Upper lobe of left lung (tissue), 6 donors: ENCODE measurements around the gene INMT. TPM values are rescaled to one million over a fixed set of nuclear protein-coding genes. Genes with fewer than 3 reads are reported as not detected.
A peak's percentile ranks its signal among the peaks of the same experiment; 100 is the strongest.

ENCODE experiments used
- ATAC-seq, 2 donors: fragments of 200-7000 bp; cut with Tn5 transposase; one replicate each; pipeline ENCODE4 v1.9.1; 2022; ENCODE audit warnings: mild to moderate bottlenecking in 2 of 2, moderate library complexity in 2 of 2; ENCODE audit not compliant: low FRiP score in 2 of 2
- DNase-seq, 2 donors: peaks; one replicate each; pipeline ENCODE4 v3.0.0-alpha.2; 2019 to 2020
- H3K27ac ChIP-seq, 4 donors: fragments of 200-600 bp; sonication (generic); one replicate each; pipeline ENCODE4 v1.5.1; 2016 to 2019
- H3K27me3 ChIP-seq, 4 donors: fragments of 200-600 bp; sonication (generic); one replicate each; pipeline ENCODE4 v1.5.1; 2017 to 2019
- H3K36me3 ChIP-seq, 4 donors: fragments of 200-600 bp; sonication (generic); one replicate each; pipeline ENCODE4 v1.5.1; 2016 to 2019
- H3K4me1 ChIP-seq, 4 donors: fragments of 200-600 bp; sonication (generic); one replicate each; pipeline ENCODE4 v1.5.1; 2018 to 2019
- H3K4me3 ChIP-seq, 4 donors: fragments of 200-600 bp; sonication (generic); one replicate each; pipeline ENCODE4 v1.5.1; 2017 to 2019; ENCODE audit warnings: mild to moderate bottlenecking in 2 of 4, moderate library complexity in 1 of 4
- H3K9me3 ChIP-seq, 4 donors: fragments of 200-600 bp; sonication (generic); one replicate each; pipeline ENCODE4 v1.5.1; 2018 to 2019
- EP300 ChIP-seq, 4 donors: sonication (generic); formaldehyde crosslinking; IDR thresholded peaks; one replicate each; pipeline ENCODE4 v1.5.1; 2017; ENCODE audit warnings: antibody characterized with exemption in 4 of 4, control low read depth in 2 of 4
- POLR2A ChIP-seq, 4 donors: fragments of 450-650 bp; IDR thresholded peaks; one replicate each; pipeline ENCODE4 v1.5.1; 2016 to 2017; ENCODE audit warnings: antibody characterized with exemption in 4 of 4, mild to moderate bottlenecking in 2 of 4
- POLR2AphosphoS5 ChIP-seq, 2 donors: sonication (generic); formaldehyde crosslinking; IDR thresholded peaks; one replicate each; pipeline ENCODE4 v1.5.1; 2017; ENCODE audit warnings: antibody characterized with exemption in 2 of 2
- WGBS, 2 donors: methylation state at CpG; one replicate each; pipeline ENCODE4 v1.1.5; 2017 to 2018; 5-methylcytosine and 5-hydroxymethylcytosine counted together
- total RNA-seq, 6 donors: library from RNA; depleted of rRNA in 4 of 6; stranded (reverse); fragments of >200 nt in 4 of 6; gene quantifications; one replicate each; pipeline versions ENCODE4 v1.1.0 to v1.2.1, GENCODE V29; 2016 to 2021
- TF ChIP-seq, protein P1 (sequence below), 6 experiments: fragments of 450-650 bp in 4 of 6; fragments of 200-600 bp in 2 of 6; sonication (generic) in 2 of 6; IDR thresholded peaks; one replicate each; pipeline ENCODE4 v1.5.1; 2016 to 2019; ENCODE audit warnings: antibody characterized with exemption in 6 of 6
- donor health status: DM: no; HTN: no; CAD: no; lungs with moderate emphysema.
- donor health status: DM: no; HTN: yes; CAD: no; lungs with severe emphysema.

INMT gene
- total RNA-seq, 6 donors from 2014 or later: 70.5 to 447 (median 322) TPM

DNA sequence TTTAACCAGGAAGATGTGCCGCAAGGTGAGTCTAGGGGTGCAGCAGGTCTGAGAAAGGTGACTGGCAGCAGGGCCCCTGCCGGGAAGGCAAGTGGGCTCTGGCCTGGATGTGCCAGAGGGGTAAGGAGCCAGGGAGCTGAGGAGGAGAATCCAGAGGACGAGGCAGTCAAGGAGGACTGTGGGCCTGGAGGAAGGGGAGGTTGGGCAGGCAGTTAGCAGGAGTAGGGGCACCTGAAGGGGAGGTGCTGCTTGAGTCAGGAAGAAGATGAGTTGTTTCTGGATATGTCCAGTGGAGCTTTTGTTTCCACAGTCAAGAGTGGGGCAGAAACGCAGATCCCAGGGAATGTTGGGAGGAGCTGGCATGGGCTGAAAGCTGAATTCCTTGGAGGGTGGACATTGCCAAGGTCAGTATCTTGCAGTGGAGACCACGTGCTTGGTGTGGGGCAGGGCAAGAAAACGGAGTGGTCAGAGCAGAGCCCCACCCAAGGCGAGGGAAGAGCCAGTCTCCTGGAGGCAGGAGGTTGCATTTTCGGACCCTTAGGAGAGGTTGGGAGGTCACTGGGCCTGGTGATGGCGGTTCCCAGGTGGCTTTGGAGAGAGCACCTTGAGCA, 53.3 kb downstream of the INMT start:
- Histone ChIP-seq H3K4me1 (peaks cover 18 to 27% (median 26%) of the 10 kb centered on the region in 4 donors), H3K4me3 (no peak overlapping the region), H3K27me3 (no peaks in the 10 kb centered on the region), H3K9me3 (no peaks in the 10 kb centered on the region), H3K36me3 (no peaks in the 10 kb centered on the region), H3K27ac (peak overlapping the region in 2 of 4 donors; percentile 67 to 70)
- DNase-seq: peak in 1 of 2 donors; percentile 39
- ATAC-seq: peak in 1 of 2 donors; percentile 20
- TF ChIP-seq POLR2A (IDR thresholded peaks at IDR 0.05) (no peak), EP300 (IDR thresholded peaks at IDR 0.05) (no peak), POLR2AphosphoS5 (IDR thresholded peaks at IDR 0.05) (no peak)
- TF ChIP-seq, protein P1, sequence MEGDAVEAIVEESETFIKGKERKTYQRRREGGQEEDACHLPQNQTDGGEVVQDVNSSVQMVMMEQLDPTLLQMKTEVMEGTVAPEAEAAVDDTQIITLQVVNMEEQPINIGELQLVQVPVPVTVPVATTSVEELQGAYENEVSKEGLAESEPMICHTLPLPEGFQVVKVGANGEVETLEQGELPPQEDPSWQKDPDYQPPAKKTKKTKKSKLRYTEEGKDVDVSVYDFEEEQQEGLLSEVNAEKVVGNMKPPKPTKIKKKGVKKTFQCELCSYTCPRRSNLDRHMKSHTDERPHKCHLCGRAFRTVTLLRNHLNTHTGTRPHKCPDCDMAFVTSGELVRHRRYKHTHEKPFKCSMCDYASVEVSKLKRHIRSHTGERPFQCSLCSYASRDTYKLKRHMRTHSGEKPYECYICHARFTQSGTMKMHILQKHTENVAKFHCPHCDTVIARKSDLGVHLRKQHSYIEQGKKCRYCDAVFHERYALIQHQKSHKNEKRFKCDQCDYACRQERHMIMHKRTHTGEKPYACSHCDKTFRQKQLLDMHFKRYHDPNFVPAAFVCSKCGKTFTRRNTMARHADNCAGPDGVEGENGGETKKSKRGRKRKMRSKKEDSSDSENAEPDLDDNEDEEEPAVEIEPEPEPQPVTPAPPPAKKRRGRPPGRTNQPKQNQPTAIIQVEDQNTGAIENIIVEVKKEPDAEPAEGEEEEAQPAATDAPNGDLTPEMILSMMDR (IDR thresholded peaks at IDR 0.05): no peak
- WGBS, 2 donors: 84 to 90% methylated on average over 9 of the region's 9 CpGs

DNA sequence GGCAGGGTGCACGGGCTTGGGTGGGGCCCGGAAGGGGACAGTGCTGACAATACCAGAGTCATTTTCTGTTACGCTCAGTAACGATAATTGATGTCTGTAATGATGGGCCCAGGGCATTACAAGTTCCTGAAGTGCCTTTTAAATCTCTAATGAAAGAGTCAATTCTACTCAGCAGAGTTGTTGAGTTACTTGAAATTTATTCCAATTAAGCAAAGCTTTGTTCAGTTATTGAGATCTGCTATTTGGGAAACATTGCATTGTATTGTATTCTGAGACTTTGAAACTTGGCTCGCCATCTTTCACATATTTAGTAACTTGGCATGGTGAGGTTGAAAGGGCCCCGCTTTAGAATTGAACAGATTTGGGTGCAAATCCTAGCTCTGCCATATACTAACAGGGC, 54.0 kb downstream of the INMT start:
- WGBS, 2 donors: 86 to 93% methylated on average over 6 of the region's 6 CpGs
- no peak for DNase-seq
- no peak for ATAC-seq

More for the DNA sequence above, 54.0 kb downstream of the INMT start:
- Histone ChIP-seq H3K27ac (no peak overlapping the region), H3K27me3 (no peaks in the 10 kb centered on the region), H3K36me3 (no peaks in the 10 kb centered on the region), H3K4me3 (no peak overlapping the region), H3K9me3 (no peaks in the 10 kb centered on the region), H3K4me1 (peaks cover 18 to 24% (median 20%) of the 10 kb centered on the region in 4 donors)
- TF ChIP-seq POLR2AphosphoS5 (IDR thresholded peaks at IDR 0.05) (no peak), EP300 (IDR thresholded peaks at IDR 0.05) (no peak), POLR2A (IDR thresholded peaks at IDR 0.05) (no peak)
- TF ChIP-seq, protein P1 (IDR thresholded peaks at IDR 0.05): no peak

Other genes starting within 250 kb of the INMT start
- gene GGCT, start 247.3 kb upstream of the INMT start, total RNA-seq: 10 to 100 TPM; 12.6 to 26.2 (median 22.2) TPM
- 100 to 1,000 TPM in 1 of 6 donors, 10 to 100 TPM in 5; 59.5 to 107 (median 81.6) TPM for gene GARS1, start 157.3 kb upstream of the INMT start, total RNA-seq
- gene CRHR2, start 69.7 kb upstream of the INMT start, total RNA-seq: 1 to 10 TPM in 1 of 6 donors, under 1 TPM in 3, not detected in 2; 0.10 to 1.0 (median 0.44) TPM
- 10 to 100 TPM in 5 of 6 donors, 1 to 10 TPM in 1; 7.7 to 43.0 (median 19.4) TPM for gene MINDY4, start 19.3 kb downstream of the INMT start, total RNA-seq
- gene AQP1, start 159.7 kb downstream of the INMT start, total RNA-seq: 1,000 to 10,000 TPM in 1 of 6 donors, 100 to 1,000 TPM in 5; 113 to 1,228 (median 802) TPM
- 1 to 10 TPM in 2 of 6 donors, under 1 TPM in 2, not detected in 2; 0.67 to 3.1 (median 1.1) TPM for gene GHRHR, start 211.8 kb downstream of the INMT start, total RNA-seq